Left forelimb (tissue), 1 donor: ENCODE measurements around the gene ASMTL.
"Not testable (repeated sequence)": the region's sequence is repeated elsewhere in the genome, so short reads cannot be mapped to it uniquely, and the experiment has no call there.

ENCODE experiments used
- DNase-seq: peaks from one replicate; pipeline ENCODE4 v3.0.0-alpha.2; 2018; ENCODE audit warnings: low spot score

ASMTL gene

DNA sequence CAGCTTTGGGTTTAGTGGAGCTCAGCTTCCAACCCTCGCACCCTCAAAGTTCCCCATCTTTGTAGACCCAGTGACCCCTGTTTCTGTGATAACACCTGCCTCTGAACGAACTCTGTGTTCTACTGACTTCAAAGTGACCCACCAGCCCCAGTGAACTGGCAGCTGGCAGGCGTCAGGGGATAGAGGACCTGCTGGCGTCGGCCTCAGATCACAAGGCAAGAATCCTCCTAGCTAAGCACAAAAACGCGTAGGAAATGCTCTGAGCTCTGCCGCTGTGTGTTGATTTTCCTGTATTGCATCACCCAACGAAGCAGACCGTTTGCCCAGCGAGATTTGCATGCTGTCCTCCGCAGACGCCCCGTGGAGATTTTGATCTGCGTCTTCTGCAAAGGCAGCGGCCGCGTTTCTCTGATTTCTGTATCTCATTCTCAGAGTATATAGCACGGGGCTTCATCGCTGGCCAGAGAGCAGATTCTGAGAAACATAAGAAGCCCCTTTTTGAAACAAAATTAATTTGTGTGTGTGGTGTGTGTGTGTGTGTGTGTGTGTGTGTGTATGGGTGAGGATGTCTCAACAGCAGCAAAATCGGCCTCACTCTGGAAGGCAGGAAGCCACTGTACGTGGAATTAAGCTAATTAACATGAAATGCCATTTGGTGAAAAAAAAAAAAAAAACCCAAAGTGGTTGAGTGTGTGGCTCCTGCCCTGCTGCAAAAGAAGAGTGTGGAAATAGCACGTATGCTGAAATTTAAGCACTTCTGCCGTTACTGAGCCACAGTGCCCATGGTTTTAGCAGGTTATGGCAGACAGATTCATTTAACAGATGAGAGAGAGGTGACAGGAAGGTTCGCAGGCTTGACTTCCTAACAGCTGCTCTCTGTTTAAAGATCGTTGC is 29.2 kb upstream of the ASMTL start:
- DNase-seq, result no peak

DNA sequence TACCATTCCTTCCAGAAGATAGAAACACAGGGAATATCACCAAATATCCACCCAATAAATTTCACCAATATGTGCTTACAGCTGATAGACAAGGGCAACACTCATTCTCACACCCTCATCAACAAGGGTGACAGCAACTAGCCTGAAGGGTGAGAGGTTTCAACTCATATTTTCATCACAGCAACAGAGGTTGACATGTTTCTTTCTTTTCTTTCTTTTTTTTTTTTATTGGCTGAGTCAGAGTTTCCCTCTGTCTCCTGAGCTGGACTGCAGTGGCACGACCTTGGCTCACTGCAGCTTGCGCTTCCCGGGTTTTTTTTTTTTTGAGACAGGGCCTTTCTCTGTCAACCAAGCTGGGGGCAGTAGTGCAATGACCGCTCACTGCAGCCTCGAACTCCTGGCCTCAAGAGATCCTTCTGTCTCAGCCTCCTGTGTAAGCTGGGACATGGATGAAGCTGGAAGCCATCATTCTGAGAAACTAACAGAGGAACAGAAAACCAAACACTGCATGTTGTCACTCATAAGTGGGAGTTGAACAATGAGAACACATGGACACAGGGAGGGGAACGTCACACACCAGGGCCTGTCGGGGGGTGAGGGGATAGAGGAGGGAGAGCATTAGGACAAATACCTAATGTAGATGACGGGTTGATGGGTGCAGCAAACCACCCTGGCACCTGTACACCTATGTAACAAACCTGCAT is 27.5 kb upstream of the ASMTL start:
- no peak for DNase-seq

DNA sequence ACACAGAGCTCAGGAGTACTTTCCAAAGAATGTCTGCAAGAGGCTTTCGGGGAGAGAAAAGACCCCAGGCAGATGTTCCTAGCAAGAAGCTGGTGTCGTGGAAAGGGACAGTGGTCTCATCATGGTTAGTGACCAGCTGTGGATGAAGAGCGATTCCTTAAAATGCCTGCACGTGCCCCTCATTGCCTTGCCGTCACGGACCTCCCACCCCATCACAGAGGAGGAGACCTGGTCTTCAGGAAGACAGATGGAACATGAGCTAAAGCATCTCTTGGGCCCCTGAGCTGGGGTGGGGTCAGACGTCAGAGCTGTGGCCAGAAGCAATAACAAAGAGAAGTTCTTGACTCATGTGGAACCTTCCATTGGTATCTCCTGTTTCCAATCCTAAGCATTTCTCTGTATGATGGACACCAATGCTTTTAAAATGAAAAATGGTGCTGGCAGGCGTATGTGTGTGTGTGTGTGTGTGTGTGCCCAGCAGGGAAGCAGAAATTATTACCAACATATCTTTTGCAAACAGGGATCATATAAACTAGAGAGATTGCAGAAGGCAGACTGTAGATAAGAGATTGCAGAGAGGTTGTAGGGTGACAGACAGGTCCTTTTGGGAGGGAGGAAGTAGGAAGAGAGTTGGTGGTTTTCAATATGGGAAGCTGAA is 25.2 kb upstream of the ASMTL start:
- no peak for DNase-seq

DNA sequence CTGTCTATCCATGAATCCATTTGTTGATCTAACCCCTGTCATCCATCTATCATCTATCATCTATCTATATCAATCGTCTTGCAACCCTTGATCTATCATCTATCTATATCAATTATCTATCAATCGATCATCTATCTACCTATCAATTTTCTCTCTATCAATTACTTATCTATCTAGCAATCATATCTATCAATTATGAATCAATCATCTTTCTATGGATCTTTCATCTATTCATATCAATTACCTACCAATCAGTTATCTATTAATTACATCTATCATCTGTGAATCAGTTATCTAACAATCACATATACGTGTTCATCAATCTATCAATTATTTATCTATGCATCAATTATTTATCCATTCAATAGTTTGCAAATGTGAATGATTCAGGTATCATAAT is 24.5 kb upstream of the ASMTL start:
- no peak for DNase-seq

DNA sequence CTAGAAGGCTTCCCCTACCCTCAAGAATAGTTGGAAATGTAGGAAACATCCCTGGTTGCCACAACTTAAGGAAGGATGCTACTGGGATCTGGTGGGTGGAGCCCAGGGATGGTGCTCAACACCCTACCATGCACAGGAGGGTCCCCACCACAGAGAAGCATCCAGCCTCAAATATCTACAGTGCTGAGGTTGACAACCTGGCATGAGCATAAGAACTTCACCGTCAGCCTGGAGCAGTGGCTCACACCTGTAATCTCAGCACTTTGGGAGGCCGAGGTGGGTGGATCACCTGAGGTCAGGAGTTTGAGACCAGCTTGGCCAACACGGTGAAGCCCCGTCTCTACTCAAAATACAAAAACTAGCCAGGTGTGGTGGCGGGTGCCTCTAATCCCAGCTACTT is 24.0 kb upstream of the ASMTL start:
- DNase-seq, result no peak

DNA sequence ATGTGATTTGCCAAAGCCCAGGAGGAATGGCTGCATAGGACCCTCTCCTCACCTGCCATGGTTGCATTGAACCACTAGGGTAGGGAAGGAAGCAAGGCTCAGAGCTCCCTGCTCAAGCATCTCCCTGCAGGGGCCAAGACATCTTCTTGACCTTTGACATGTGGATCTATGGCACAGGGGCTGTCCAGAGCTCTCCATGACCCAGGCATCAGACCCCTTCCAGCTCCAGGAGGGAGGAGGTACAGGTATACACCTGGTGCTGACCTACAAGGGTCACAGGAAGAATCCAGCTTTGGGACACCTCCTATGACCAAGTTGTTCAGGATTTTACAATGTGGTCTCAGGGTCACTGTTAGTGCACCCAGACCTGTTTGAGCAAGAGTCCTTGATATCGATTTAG is 23.2 kb upstream of the ASMTL start:
- no peak for DNase-seq

DNA sequence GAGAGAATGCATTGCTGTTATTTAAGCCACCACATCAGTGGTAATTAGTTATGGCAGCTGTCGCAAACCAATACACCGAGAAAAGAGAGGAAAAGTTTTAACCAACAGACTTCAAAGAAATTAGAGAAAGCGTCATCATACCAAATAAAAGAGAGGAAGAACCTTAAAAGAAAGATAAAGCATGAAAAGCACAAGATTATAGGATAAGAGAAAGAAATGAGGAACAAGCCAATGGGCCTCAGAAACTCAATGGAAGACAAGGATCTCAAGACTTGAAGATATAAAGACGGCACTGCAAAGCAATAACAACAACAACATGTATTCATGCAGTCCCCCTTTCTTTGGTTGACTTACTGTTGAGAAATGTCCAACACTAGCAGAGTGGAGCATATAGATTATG is 22.8 kb upstream of the ASMTL start:
- DNase-seq, result no peak

DNA sequence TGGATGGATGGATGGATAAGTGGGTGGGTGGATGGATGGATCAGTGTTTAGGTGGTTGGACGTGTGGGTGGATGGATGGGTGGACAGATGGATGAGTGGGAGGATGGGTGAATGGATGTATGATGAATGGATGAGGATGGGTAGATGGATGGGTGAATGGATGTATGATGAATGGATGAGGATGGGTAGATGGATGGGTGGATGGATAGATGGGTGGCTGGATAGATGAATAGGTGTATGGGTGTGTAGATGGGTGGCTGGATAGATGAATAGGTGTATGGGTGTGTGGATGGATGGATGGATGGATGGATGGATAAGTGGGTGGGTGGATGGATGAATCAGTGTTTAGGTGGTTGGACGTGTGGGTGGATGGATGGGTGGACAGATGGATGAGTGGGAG is 21.9 kb upstream of the ASMTL start:
- DNase-seq, result not testable (repeated sequence)

DNA sequence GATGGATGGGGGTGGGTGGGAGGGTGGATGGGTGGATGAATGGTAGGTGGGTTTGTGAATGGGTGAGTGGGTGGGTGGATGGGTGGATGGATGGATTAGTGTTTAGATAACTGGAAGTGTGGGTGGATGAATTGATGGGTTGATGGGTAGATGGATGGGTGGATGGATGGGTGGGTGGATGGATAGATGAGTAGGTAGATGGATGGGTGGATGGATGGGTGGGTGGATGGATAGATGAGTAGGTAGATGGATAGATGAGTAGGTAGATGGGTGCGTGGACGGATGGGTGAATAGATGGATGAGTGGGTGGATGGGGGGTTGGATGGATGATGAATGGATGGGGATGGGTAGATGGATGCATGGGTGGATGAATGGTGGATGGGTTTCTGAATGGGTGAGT is 20.3 kb upstream of the ASMTL start:
- no peak for DNase-seq

DNA sequence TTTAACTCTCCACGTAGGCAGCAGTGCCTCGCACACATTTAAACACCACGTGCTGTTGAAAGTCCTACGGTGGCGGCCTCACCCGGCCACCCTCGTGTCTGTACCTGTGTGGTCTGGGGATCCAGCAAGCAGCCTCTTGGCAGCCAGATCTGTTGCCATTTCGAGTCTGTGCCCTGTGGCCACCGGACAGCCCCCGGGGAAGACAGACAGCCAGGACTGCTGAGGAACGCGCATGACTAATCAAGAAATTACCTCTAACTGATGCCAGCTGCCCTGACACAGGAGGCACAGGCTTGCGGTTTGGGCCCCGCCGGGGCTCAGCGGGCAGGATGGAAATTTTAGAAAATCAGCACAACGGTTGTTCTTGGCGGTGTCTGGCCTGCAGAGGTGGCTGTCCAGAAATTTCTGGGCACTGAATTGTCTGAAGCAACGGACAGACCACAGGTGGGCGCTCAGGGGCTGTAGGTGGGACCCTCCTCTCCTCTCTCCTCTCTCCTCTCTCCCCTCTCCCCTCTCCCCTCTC is 15.6 kb upstream of the ASMTL start:
- no peak for DNase-seq

DNA sequence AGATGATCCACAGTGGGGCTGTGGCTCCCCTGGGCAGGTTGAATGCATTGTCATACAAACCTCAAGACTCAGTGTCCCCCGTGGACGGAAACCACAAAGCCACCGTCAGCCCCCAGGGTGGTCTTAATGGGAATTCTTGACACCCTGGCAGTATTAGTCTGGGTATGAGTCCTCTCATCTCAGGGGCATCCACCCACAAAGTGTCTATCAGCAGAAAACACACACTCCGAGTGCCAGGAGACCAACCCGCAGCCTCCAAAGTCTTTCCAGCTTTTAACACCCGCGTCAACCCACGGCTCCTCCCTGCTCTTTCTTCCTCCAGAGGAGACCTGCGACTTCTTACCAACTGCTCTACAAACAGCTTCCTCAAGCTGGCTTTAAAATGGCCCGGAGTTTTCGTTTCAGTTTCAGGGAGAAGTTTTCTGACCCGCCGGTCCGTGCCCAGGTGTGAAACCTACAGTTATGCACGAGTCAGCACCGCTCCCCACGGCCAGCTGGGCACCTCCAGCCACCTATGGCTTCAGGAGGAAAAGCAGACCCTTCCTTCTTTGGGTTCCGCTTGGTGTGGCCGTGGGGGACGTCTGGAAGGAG is 14.4 kb upstream of the ASMTL start:
- no peak for DNase-seq

DNA sequence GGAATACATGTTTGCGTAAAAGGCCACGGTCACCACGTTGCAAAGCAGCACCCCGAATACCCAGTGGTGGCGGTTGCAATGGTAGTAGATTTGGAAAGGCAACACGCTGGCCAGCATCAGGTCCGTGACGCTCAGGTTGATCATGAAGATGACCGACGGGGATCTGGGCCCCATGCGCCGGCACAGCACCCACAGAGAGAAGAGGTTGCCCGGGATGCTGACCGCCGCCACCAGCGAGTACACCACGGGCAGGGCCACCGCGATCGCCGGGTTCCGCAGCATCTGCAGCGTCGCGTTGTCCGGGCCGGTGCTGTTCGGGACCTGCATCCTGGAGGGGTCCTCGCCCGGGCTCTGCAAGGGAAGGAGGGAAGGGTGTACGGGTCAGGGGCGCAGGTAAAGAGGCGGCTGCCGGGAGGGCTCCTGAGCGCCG is 13.5 kb upstream of the ASMTL start:
- no peak for DNase-seq

DNA sequence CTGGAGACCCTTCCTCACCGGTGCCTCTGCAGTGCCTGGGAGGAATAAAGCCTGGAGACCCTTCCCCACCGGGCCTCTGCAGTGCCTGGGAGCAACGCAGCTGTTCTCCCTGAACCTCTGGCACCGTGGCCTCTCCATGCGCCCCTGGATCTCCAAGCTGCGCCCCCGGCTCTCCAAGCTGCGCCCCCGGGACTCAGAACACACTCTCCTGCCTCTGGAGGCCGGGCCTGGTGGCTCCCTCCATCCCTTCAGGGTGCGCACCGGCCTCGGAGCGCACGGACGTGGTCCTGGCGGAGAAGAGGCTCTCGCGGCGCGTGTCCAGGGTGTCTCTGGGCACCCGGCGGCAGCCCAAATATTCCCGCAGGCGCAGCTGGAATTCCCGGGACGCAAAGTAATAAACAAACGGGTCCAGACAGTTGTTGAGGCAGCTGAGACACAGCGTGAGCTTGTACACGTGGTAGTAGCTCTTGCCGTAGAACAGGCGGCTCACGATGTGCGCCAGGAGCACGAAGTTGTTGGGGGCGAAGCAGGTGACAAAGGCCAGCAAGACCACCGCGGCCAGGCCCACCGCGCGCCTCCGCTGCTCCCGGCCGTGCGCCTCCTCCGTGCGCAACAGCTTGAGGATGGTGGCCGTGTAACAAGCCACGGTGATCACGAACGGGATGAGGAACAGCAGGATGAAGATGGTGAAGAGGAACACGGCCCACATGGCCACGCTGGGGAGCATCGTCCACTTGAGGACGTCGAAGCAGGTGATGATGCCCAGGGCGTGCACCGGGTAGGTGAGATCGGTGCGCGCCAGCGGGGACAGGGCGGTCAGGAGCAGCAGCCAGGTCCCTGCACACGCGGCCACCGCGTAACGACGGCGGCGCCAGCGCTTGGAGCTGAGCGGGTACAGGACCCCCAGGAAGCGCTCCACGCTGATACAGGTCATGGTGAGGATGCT is 12.8 kb upstream of the ASMTL start:
- no peak for DNase-seq

DNA sequence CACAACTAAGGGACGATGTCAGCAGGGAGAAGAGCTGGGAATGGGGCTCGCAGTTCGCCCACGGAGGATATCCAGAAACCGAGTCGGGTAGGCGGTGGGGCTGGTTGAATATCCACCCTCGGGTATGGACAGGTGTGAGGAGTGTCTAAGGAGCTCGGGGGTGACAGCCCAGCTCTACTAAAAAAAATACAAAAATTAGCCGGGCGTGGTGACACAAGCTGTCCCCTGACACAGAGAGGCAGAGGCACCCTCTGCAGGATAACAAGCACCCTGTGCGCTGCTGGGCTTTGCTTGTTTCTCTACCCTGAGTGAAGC is 12.2 kb upstream of the ASMTL start:
- DNase-seq, result no peak

DNA sequence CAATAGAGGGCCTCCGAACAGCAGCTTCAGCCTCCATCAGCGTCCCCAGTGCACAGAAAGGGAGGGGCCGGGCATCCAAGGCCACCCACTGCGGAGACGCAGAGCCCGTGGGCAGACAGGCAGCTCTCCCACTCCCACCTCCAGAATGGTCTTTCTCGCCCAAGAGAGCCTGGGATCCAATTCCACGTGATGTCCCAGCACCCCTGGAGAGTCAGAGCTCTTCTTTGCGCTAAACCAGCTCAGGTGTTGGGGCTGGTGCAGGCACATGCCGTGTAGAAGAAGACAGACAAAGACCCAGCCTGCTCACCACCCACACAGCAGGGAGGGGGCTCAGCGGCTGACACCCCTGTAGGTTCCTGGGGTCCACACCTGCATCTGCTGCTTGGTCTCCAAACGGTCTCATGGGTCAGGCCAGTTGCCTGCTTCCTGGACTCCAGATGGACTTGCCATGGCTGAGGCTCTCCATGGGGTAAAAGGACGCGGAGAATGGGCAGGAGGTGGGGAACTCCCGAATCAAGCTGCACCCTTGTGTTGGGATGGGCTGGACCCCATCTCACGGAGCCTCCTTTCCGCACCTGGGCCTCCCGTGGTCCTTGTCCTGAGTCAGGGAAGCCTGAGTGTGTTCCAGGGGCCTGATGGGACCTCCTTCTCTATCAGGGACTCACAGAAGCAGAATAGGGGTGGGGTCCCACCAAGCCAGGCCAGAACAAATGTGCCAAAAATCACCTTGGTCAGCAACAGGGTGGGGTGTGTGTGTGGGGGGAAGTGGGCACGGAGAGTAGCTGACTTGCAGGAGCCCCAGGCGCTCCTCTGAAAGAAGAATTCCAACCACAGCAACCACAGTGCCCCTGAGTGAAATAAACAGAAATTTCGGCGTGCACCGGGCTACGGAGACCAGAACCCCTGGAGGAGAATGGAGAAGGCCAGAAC is 11.6 kb upstream of the ASMTL start:
- no peak for DNase-seq

DNA sequence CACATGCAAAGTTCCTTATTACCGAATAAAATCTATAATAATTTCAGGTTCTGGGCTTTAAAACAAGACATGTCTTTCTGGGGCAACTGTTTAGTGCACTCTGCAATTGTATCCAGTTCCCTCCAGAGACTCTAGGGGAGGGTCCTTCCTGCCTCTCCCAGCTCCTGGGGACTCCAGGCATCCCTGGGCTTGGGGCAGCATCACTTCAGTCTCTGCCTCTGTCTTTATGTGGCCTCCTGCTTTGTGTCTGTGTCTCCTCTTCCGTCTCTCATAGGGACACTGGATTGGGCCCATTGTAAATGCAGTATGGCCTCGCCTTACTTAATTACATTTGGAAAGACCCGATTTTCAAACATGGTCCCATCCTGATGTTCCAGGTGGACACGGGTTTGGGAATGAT is 10.9 kb upstream of the ASMTL start:
- DNase-seq, result no peak

DNA sequence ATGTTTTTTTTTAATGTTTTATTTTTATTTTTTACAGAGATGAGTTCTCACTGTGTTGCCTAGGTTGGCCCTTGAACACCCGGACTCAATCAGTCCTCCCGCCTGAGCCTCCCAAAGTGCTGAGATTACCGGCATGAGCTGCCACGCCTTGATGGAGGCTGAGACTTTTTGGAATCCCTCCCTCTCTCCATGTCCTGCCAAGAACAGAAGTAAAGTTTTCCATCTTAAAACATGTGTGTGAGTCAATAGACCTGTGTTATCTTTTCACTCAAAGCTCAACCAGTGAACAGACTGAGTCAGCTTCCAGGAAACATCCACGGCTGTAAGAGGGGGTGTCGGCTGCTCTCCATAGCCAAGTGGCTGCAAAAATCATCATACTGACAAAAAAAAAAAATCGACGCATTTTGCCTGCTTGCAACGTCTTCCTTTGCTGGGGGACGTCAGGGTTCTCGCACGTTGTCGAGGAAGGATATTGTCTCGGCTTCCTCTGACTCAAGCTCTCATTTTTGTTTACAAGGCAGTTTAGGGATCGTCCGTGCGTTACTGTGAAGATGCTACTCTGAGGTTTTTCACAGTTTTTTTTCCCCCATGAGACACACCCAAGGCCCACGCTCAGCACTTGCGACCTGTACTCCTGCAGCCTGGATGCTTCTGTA is 10.0 kb upstream of the ASMTL start:
- no peak for DNase-seq

DNA sequence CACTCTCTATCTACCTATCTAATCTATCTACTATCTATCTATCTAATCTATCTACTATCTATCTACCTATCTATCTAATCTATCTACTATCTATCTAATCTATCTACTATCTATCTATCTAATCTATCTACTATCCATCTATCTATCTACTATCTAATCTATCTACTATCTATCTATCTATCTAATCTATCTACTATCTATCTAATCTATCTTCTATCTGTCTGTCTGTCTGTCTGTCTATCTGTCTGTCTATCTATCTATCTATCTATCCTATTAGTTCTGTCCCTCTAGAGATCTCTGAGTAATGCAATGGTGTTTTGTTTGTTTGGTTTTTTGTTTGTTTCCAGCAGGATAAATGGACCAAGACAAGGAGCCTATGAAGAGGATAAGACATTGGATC is 9.4 kb upstream of the ASMTL start:
- no peak for DNase-seq

DNA sequence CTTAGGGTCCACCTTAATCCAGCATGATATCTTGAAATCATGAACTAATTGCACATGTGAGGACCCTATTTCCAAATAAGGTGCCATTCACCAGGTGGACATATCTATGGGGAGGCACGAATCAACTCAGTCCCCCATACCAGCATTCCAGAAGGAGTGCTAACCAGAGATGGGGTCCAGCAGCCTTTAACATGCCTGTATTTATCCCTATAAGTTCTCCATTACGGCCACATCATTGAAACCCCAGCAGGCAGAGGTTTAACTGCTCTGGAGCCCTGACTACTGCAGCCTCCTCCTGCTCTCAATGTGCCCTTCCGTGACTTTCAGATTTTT is 3.2 kb upstream of the ASMTL start:
- DNase-seq, result no peak
